GM12878 (cell line): Measurements from ENCODE around the gene SNX10. TPM values are rescaled to one million over a fixed set of nuclear protein-coding genes. Genes with fewer than 3 reads are reported as not detected.

Experiments
- ATAC-seq: fragments of 200-7000 bp; cut with Tn5 transposase; 3 replicates; pipeline ENCODE4 v1.9.1; 2020; ENCODE audit warnings: mild to moderate bottlenecking, moderate library complexity
- BruUV-seq: library from RNA; stranded (reverse); fragments of 400-500 nt; replicated peaks from 2 replicates; lab custom pipeline; 2021; lab: Mats Ljungman, UMichigan
- CTCF ChIA-PET: fragments of 300-600 bp; sonication (Branson Sonifier 250); formaldehyde crosslinking; extraction: SDS; loops from one replicate; lab custom pipeline; 2021; ENCODE audit warnings: inconsistent platforms; lab: Yijun Ruan, JAX
- POLR2A ChIA-PET: fragments of 350-600 bp; formaldehyde crosslinking; extraction: SDS; loops from one replicate; lab custom pipeline; 2021; ENCODE audit warnings: inconsistent platforms; lab: Charles Lee
- RAD21 ChIA-PET: fragments of 300-600 bp; sonication (Branson Sonifier 250); formaldehyde crosslinking; loops from one replicate; lab custom pipeline; 2023; ENCODE audit warnings: antibody characterized with exemption; ENCODE audit not compliant: unreplicated experiment; lab: Charles Lee
- SMC1A ChIA-PET: fragments of 300-600 bp; sonication (Branson Sonifier 250); formaldehyde crosslinking; loops from one replicate; lab custom pipeline; 2023; ENCODE audit not compliant: unreplicated experiment, uncharacterized antibody; lab: Charles Lee
- DNase-seq: peaks from one replicate; pipeline ENCODE4 v3.0.0-alpha.2; 2011; ENCODE audit warnings: low read depth, low spot score
- FAIRE-seq: peaks from 3 replicates; lab custom pipeline; 2011; peaks lifted over from hg19 to GRCh38; lab: Jason Lieb, UNC
- H2AFZ ChIP-seq: 2 replicates; pipeline ENCODE4 v1.6.0; 2011; ENCODE audit warnings: low read depth, low read length, control low read depth; ENCODE audit not compliant: control insufficient read depth
- H3K27ac ChIP-seq: 2 replicates; pipeline ENCODE4 v1.5.1; 2011; ENCODE audit warnings: control low read depth; ENCODE audit not compliant: control insufficient read depth, insufficient read depth
- H3K27me3 ChIP-seq, 2 experiments: replicated peaks in 1 of 2; 2 replicates each; pipeline versions ENCODE4 v1.6.0 to v1.6.1; 2011; ENCODE audit warnings: low read length in 1 of 2; ENCODE audit not compliant: control insufficient read depth in 2 of 2, insufficient read depth in 2 of 2
- H3K36me3 ChIP-seq, 2 experiments: 2 replicates each; pipeline ENCODE4 v1.5.1; 2011; ENCODE audit warnings: low read length in 1 of 2; ENCODE audit not compliant: control insufficient read depth in 2 of 2, insufficient read depth in 2 of 2
- H3K4me1 ChIP-seq: 2 replicates; pipeline ENCODE4 v1.6.1; 2011; ENCODE audit warnings: mild to moderate bottlenecking, low read length, moderate library complexity, mixed read lengths; ENCODE audit not compliant: control insufficient read depth, insufficient read depth
- H3K4me2 ChIP-seq: 2 replicates; pipeline ENCODE4 v1.6.0; 2011; ENCODE audit warnings: control low read depth; ENCODE audit not compliant: control insufficient read depth, insufficient read depth
- H3K4me3 ChIP-seq: fragments of 200-600 bp; sonication (generic); 2 replicates; pipeline ENCODE4 v1.5.1; 2016
- H3K79me2 ChIP-seq: 2 replicates; pipeline ENCODE4 v1.6.0; 2011; ENCODE audit warnings: low read length; ENCODE audit not compliant: control insufficient read depth, insufficient read depth
- H3K9ac ChIP-seq: 2 replicates; pipeline ENCODE4 v1.8.0; 2011; ENCODE audit warnings: low read length, control low read depth, mixed read lengths; ENCODE audit not compliant: control insufficient read depth, insufficient read depth
- H3K9me3 ChIP-seq: replicated peaks from 3 replicates; pipeline ENCODE4 v1.5.1; 2011; ENCODE audit warnings: mild to moderate bottlenecking, low read length; ENCODE audit not compliant: control insufficient read depth, insufficient read depth
- H4K20me1 ChIP-seq: 2 replicates; pipeline ENCODE4 v1.6.0; 2011; ENCODE audit not compliant: control insufficient read depth, insufficient read depth
- CHD4 ChIP-seq: fragments of 200-600 bp; sonication (generic); IDR thresholded peaks from 2 replicates; pipeline ENCODE4 v1.6.1; 2016; ENCODE audit warnings: mild to moderate bottlenecking
- CREM ChIP-seq: IDR thresholded peaks from 2 replicates; pipeline ENCODE4 v1.6.1; 2014; ENCODE audit warnings: antibody characterized with exemption, low read depth
- CTCF ChIP-seq, 3 experiments: IDR thresholded peaks in 2 of 3; conservative IDR thresholded peaks in 1 of 3; 2 replicates each; pipeline ENCODE4 v1.5.1; 2011; ENCODE audit warnings: low read depth in 3 of 3, low read length in 3 of 3, mild to moderate bottlenecking in 3 of 3, control low read depth in 2 of 3, moderate library complexity in 2 of 3, inconsistent platforms in 1 of 3, mixed read lengths in 1 of 3; ENCODE audit not compliant: control insufficient read depth in 2 of 3, insufficient read depth in 1 of 3; ENCODE audit errors: extremely low read depth in 1 of 3
- CUX1 ChIP-seq: IDR thresholded peaks from 2 replicates; pipeline ENCODE4 v1.6.1; 2012; ENCODE audit warnings: improper control_type of control experiment, low read depth, low read length; ENCODE audit not compliant: insufficient replicate concordance
- EP300 ChIP-seq, 2 experiments: fragments of 150-350 bp in 1 of 2; IDR thresholded peaks; 2 replicates each; pipeline ENCODE4 v1.6.1; 2011 to 2012; ENCODE audit warnings: low read depth in 2 of 2, low read length in 2 of 2, borderline replicate concordance in 1 of 2, improper control_type of control experiment in 1 of 2, inconsistent platforms in 1 of 2; ENCODE audit not compliant: control insufficient read depth in 1 of 2
- NFYA ChIP-seq: IDR thresholded peaks from 2 replicates; pipeline ENCODE4 v1.6.1; 2011; ENCODE audit warnings: low read depth, mild to moderate bottlenecking, low read length, improper control_type of control experiment, borderline replicate concordance
- PML ChIP-seq: IDR thresholded peaks from 2 replicates; pipeline ENCODE4 v1.6.1; 2012; ENCODE audit warnings: low read length, inconsistent platforms
- RFX5 ChIP-seq: IDR thresholded peaks from 2 replicates; pipeline ENCODE4 v1.6.1; 2011; ENCODE audit warnings: low read depth, low read length, improper control_type of control experiment
- SIN3A ChIP-seq: IDR thresholded peaks from 2 replicates; pipeline ENCODE4 v1.6.1; 2012; ENCODE audit warnings: low read depth, low read length, improper control_type of control experiment
- SMAD1 ChIP-seq: fragments of 450-650 bp; IDR thresholded peaks from 2 replicates; pipeline ENCODE4 v1.6.1; 2018; ENCODE audit warnings: mild to moderate bottlenecking, low read depth; ENCODE audit not compliant: partially characterized antibody
- SMARCA5 ChIP-seq: fragments of 450-650 bp; IDR thresholded peaks from 2 replicates; pipeline ENCODE4 v1.6.1; 2017; ENCODE audit warnings: mild to moderate bottlenecking
- SMC3 ChIP-seq: IDR thresholded peaks from 2 replicates; pipeline ENCODE4 v1.6.1; 2011; ENCODE audit warnings: low read length, improper control_type of control experiment, borderline replicate concordance
- WGBS: methylation state at CpG from one replicate; pipeline ENCODE4 v1.1.6; 2016; ENCODE audit warnings: low lambda C conversion rate; ENCODE audit not compliant: insufficient replicate concordance, insufficient coverage; ENCODE audit errors: missing lambda C conversion rate; 5-methylcytosine and 5-hydroxymethylcytosine counted together
- in situ Hi-C: fragments of 300-500 bp; cut with MboI; formaldehyde crosslinking; loops from 9 replicates; pipeline ENCODE4 v1.14.3; 2018; ENCODE audit warnings: mixed read lengths
- intact Hi-C: fragments of 100-400 bp; cut with micrococcal nuclease; formaldehyde crosslinking; loops from one replicate; pipeline ENCODE4 v1.14.2; 2022; ENCODE audit not compliant: unreplicated experiment
- polyA plus RNA-seq, 11 experiments: library from polyadenylated mRNA; depleted of rRNA in 4 of 11; unstranded in 6 of 11; stranded (reverse) in 5 of 11; fragments of >200 nt; fragmentation: Nextera tagmentation in 4 of 11; fragmentation: Illumina TruSeq in 1 of 11; extraction: Ambion mirVana in 4 of 11; extraction: Trizol in 1 of 11; gene quantifications; 1 replicate in 1 of 11; 2 replicates in 10 of 11; pipeline versions ENCODE4 v1.2.1 to v1.2.3, GENCODE V29; 2011 to 2016; ENCODE audit warnings: inconsistent platforms in 2 of 11, missing spikeins in 2 of 11, low read depth in 1 of 11
- total RNA-seq, 4 experiments: library from RNA; depleted of rRNA in 3 of 4; stranded (reverse); fragments of >200 nt in 3 of 4; fragmentation: Illumina TruSeq in 1 of 4; extraction: Trizol in 1 of 4; gene quantifications; 2 replicates each; pipeline versions ENCODE4 v1.2.1 to v1.2.3, GENCODE V29; 2013 to 2021
- TF ChIP-seq, protein P1 (sequence below): fragments of 150-350 bp; IDR thresholded peaks from 2 replicates; pipeline ENCODE4 v1.6.1; 2014; ENCODE audit warnings: mild to moderate bottlenecking, low read depth, low read length

The SNX10 gene
- total and polyA plus RNA-seq, 10 of the 15 experiments (the other 5 are each of a cell fraction or from before 2014, with no cell fraction given): 22.0 to 56.2 (median 30.1) TPM

DNA sequence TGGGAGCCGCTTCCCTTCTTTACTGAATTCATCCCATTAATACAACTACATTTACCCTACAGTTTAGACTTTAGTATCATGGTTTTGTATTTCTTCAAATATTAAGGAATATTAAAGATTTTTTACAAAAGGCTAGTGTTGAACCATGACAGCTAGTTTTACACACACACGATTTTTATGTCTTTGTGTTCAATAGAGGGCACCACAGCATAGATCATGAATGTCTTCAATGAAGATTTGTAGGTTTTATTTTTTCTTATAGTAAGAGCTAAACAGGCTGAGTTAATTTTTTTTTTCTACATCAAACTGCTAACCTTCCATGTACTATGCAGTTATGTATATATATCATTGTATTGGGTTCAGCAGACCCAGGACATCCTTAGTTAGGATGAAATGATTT is 76.9 kb downstream of the SNX10 start (continued):
- TF ChIP-seq CUX1: no peak
- TF ChIP-seq, protein P1, sequence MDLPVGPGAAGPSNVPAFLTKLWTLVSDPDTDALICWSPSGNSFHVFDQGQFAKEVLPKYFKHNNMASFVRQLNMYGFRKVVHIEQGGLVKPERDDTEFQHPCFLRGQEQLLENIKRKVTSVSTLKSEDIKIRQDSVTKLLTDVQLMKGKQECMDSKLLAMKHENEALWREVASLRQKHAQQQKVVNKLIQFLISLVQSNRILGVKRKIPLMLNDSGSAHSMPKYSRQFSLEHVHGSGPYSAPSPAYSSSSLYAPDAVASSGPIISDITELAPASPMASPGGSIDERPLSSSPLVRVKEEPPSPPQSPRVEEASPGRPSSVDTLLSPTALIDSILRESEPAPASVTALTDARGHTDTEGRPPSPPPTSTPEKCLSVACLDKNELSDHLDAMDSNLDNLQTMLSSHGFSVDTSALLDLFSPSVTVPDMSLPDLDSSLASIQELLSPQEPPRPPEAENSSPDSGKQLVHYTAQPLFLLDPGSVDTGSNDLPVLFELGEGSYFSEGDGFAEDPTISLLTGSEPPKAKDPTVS: no peak
- TF ChIP-seq SMARCA5: no peak

DNA sequence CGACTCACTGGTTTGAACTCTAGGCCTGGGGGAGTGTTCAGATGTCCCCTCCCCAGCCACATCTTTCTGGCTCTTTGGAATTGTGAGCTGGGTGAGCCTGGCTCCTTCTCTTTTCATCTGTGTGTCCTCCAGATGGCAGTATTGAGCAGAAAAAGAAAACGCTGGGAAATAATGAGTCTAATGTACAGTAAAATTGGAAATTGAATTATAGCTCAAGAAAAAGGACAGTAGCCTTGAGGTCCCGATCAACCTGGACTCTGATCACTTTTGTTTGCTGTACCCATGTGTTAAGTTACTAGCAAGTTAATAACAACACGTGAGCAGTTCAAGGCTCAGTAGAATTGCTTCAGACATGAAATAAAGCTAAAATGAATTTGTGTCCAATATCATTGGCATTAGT is 77.9 kb downstream of the SNX10 start:
- no TSS peak for BruUV-seq
- SMC1A ChIA-PET: interaction anchor here (0.6 to 5.0 kb wide), 51 partner anchors 9 to 794 kb away, joined by 3 to 42 read pairs (median 4); no protein-coding TSS in a partner anchor
- no peak for FAIRE-seq
- TF ChIP-seq PML (no peak), RFX5 (no peak), SMC3 (peak; percentile 76), CHD4 (no peak), SMAD1 (no peak), CTCF (IDR thresholded peaks at IDR 0.05 in 2 of 3, conservative IDR thresholded peaks at IDR 0.05 in 1 of 3; ENCODE audit: control insufficient read depth in 2 of 3, extremely low read depth in 1 of 3, insufficient read depth in 1 of 3, low read depth in 3 of 3, low read length in 3 of 3) (peak; percentile 59 to 70 (median 60)), SIN3A (no peak), CREM (no peak), NFYA (no peak), EP300 (IDR thresholded peaks at IDR 0.05; ENCODE audit: borderline replicate concordance in 1 of 2, control insufficient read depth in 1 of 2, low read depth in 2 of 2, low read length in 2 of 2) (no peak), SMARCA5 (no peak)

More for the DNA sequence above, 77.9 kb downstream of the SNX10 start:
- Histone ChIP-seq H4K20me1 (no peaks in the 10 kb centered on the region), H3K9ac (no peak overlapping the region), H3K36me3 (peaks cover 6 to 17% of the 10 kb centered on the region in 2 experiments), H3K4me3 (no peak overlapping the region), H3K27me3 (no peaks in the 10 kb centered on the region), H3K27ac (no peak overlapping the region), H2AFZ (no peak overlapping the region), H3K4me2 (no peak overlapping the region), H3K79me2 (no peaks in the 10 kb centered on the region), H3K9me3 (no peaks in the 10 kb centered on the region), H3K4me1 (peaks cover 11% of the 10 kb centered on the region)
- DNase-seq (no peak), ATAC-seq (peak; percentile 78)
- RAD21 ChIA-PET: interaction anchor here (0.6 to 2.5 kb wide), 32 partner anchors 8 to 794 kb away, joined by 3 to 33 read pairs (median 5); no protein-coding TSS in a partner anchor
- in situ Hi-C loops (loop anchor here (5.0 to 10.0 kb wide), 6 partner anchors 133 to 788 kb away; partner anchors contain the start of gene HOXA7), intact Hi-C loops (loop anchor here (1.0 to 5.0 kb wide), 5 partner anchors 131 to 792 kb away; no protein-coding TSS in a partner anchor)
- CTCF ChIA-PET: interaction anchor here (0.6 to 3.9 kb wide), 86 partner anchors 9 to 1552 kb away, joined by 3 to 66 read pairs (median 5); partner anchors contain the start of gene SNX10
- POLR2A ChIA-PET: interaction anchor here (0.6 kb wide), 1 partner anchor 283 kb away, joined by 5 read pairs; no protein-coding TSS in a partner anchor
- WGBS: 0% methylated on average over 4 of the region's 4 CpGs
